HG03025 (cell line): Measurements from ENCODE around the gene PROZ.
"Not testable (repeated sequence)": the region's sequence is repeated elsewhere in the genome, so short reads cannot be mapped to it uniquely, and the experiment has no call there.

ENCODE experiments used
- ATAC-seq: cut with Tn5 transposase; IDR thresholded peaks from one replicate; pipeline ENCODE4 v1.9.1; 2021; ENCODE audit warnings: mild to moderate bottlenecking, moderate library complexity; ENCODE audit not compliant: unreplicated experiment, low FRiP score

PROZ gene

GRCh38 chr13:113153810-113154748, 4.4 kb upstream of the PROZ start:
- ATAC-seq: no peak

GRCh38 chr13:113155201-113155600, 3.2 kb upstream of the PROZ start:
- ATAC-seq: no peak

DNA sequence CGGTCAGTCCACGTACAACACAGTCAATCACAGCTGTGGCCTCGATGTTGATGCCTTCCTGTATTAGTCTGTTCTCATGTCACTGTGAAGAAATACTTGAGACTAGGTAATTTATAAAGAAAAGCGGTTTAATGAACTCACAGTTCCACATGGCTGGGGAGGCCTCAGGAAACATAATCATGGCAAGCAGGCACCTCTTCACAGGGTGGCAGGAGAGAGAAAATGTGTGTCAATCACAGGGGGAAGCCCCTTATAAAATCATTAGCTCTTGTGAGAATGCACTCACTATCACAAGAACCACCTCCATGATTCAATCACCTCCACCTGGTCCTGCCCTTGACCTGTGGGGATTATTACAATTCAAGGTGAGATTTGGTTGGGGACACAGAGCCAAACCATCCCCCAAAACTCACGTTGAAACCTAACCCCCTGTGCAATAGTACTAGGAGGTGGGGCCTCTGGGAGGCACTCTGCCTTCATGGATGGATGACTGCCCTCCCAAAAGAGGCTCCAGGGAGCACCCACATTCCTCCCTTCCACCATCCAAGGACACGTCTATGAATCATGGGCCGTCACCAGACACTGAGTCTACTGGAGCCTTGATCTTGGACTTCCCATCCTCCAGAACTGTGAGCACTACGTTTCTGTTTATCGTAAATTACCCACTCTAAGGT, 2.3 kb upstream of the PROZ start:
- ATAC-seq: no peak

DNA sequence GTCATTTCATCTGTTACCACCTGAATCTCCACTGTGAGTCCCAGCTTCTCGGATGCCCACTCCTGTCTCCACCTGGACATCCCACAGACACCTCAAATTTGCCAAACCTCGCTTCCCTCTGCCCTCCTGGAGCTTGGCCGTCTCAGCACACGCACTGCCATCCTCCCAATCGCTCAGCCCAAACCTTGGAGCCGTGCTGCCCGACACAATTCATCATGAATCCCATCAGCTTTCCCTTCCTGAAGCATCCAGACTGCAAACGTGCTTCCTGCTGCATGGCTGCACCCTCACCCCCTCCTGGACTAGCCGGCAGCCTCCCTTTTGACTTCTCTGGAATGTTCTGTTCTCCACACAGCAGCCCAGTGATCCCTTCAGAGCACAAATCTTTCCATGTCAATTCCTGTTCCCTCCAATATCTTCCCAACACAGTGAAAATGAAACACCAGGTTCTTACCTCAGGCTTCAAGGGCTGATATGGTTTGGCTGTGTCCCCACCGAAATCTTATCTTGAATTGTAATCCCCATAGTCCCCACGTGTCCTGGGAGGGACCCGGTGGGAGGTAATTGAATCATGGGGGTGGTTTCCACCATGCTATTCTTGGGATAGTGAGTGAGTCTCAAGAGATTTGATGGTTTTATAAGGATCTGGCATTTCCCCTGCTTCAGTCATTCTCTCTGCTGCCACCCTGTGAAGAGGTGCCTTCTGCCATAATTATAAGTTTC, 1.1 kb upstream of the PROZ start:
- ATAC-seq: no peak

DNA sequence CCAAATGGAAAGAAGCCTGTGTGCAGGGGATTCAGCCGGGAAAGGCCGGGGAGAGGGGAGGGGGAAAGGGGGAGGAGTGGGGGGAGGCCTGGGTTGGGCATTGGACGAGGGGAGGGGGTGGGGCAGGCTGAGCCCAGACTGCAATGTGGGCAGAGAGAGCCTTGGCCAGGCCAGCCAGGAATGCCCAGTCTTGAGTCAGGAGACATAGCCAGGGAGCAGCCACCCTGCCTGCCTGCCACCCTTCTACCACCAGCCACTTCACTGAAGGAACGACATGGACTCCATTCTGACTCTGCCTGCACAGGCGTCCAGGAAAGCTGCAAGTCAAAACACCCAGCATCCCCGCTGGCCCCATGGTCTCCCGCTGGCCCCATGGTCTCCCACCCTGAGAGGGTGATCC, 498 bp downstream of the PROZ start:
- no peak for ATAC-seq

DNA sequence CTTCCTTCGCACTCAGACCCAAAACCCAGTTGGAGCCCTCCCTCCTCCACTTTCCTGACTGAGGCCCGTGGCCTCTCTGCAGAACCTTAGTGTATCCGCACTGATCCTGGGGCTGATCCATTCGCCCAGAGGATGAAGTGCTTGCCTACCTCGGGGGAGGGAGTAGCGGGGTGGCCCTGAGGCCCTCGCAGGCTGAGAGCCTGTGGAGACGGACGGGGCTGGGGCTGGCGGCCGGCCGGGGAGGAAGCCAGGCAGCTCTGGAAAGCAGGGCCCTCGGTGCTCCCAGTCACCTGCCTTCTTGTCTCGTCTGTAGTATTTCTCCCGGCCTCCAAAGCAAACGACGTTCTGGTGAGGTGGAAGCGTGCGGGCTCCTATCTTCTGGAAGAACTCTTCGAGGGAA, 1.3 kb downstream of the PROZ start:
- ATAC-seq: no peak

DNA sequence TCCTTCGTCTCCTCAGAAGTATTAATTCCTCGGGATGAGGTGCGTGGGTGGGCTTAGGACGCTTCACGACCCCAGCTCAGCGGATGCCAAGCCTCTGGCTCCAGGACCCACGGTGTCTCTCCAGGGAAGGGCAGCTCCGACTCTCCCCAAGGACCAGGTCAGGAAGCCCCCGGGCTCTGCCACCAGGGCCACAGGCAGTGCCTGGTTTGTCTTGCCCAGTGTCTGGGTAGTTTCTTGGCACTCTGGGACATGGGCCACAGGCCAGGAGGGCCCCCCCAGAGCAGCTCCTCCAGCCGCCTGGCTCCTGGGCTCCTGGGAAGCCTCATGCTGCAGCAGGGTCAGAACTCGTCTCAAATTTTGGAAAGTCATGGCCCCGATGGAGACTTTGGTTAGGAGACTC, 2.5 kb downstream of the PROZ start:
- ATAC-seq: no peak

DNA sequence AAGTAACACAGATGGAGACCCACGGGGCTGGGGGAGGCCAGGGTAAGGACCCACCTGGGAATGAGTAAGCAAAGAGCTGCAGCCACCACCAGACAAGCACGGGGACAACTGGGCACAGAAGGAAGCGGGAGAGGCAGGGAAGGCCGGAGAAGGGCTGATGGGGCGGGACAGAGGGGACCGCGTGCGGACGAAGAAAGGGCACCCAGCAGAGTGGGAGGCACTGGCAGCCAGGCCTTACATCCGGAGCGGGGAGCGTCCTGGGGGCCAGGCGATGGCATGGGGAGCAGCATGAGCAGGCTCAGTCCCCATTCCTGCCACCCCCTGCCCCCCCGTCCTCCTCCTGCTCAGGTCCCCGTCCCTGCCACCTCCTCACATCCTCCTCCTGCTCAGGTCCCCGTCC, 3.0 kb downstream of the PROZ start:
- no peak for ATAC-seq

DNA sequence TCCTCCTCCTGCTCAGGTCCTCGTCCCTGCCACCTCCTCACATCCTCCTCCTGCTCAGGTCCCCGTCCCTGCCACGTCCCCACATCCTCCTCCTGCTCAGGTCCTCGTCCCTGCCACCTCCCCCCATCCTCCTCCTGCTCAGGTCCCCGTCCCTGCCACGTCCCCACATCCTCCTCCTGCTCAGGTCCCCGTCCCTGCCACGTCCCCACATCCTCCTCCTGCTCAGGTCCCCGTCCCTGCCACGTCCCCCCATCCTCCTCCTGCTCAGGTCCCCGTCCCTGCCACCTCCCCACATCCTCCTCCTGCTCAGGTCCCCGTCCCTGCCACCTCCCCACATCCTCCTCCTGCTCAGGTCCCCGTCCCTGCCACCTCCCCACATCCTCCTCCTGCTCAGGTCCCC, 3.5 kb downstream of the PROZ start:
- ATAC-seq: not testable (repeated sequence)

- ATAC-seq: no peak
Observed at GRCh38 chr13:113162783-113163685, 4.6 kb downstream of the PROZ start.

DNA sequence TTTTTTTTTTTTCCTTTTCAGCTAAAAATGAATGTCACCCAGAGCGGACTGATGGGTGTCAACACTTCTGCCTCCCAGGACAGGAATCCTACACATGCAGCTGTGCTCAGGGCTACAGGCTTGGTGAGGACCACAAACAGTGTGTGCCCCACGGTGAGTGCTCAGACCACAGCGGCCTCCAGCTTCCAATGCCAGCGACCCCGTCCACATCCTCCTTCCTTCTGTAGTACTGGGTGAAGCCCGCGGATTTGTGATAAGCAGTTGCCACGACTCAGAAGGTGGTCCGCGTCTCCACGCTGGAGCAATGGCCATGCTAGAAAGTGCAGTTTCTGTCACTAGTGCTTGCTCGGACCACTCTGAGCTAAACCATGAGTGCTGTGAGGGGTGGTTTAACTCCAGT, 6.0 kb downstream of the PROZ start:
- no peak for ATAC-seq

DNA sequence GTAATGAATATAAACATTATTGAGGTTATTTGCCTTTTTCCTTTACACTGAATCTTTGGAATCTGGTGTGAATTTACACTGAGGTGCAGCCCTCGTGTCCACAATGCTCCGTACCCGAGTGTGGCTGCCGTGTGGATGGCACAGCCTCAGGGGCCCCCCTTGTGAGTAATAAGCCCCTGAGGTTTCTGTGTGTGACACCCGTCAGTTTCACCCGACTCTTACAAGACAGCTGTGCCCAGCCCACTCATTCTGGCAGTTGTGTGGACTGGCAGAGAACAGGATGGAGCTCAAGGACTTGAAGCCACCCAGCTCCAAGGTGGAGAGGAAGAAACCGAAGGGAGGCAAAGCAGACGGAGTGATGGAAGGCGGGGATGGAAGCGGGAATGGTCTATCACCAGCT, 7.8 kb downstream of the PROZ start:
- no peak for ATAC-seq

DNA sequence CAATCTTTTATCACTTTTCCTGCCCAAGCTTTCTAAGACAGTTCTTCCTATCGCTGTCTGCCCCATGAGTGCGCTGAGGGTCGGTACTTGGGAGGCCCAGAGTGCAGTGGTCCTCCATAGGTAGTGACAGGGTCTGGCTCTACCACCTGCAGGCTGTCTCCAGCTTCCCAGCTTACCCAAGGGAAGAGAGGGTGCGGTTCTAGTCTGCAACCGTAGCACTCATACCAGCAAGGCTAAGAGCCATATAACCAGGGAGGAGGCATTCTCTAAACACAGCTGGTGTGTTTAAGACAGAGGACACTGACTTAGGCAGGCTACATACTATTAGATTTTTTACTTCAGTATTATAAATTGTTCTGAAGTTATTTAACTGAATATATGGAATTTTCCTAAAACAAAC, 8.2 kb downstream of the PROZ start:
- ATAC-seq: no peak

GRCh38 chr13:113167155-113167554, 8.7 kb downstream of the PROZ start:
- no peak for ATAC-seq

GRCh38 chr13:113167575-113167974, 9.1 kb downstream of the PROZ start:
- ATAC-seq: no peak

DNA sequence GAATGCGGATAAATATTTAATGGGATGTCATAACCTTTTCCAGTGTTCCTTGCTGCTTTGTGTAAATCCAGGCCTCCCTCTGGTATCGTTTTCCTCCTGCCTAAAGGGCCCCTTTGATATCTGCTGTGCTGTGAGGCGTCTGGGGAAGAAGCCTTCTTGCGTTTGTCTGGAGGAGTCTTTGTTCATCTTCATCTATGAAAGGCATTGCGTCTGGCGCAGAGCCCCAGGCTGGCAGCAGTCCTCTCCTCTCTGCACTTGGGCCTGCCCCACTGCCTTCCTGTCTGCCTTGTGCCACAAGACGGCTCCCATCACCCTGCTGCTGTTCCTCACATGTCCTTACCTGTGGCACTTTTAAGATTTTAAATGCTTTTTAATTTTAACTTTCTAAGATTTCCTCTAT, 9.8 kb downstream of the PROZ start:
- no peak for ATAC-seq

- ATAC-seq: no peak
Observed at GRCh38 chr13:113169277-113170272, 11.1 kb downstream of the PROZ start.

DNA sequence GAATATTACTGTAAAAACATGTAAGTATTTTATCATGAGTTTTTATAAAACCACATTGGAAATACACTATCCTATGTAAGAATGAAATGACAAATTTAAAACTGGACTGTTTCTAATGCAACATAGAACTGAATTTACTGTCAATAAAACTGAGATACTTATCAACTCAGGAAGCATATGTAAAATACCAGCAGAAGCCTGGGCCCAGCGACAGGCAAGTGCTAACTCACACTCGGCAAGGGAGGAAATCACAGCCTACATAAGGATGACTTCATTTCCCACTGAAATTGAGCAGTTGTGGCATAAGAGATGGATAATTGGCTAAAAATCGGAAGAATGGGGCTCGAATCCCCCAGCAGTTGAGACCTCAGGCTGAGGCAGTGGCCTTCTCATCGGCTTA, 12.1 kb downstream of the PROZ start:
- no peak for ATAC-seq
